Activated CD4-positive, alpha-beta T cell treated with anti-CD3 and anti-CD28 coated beads for 24 hours (primary cell): Measurements from ENCODE around the gene GP9.
"Not testable (repeated sequence)": the region's sequence is repeated elsewhere in the genome, so short reads cannot be mapped to it uniquely, and the experiment has no call there.

ENCODE experiments used
- DNase-seq, 2 donors: peaks; one replicate each; pipeline ENCODE4 v3.0.0-alpha.2; 2020; ENCODE audit warnings: low read depth in 2 of 2

The GP9 gene

DNA sequence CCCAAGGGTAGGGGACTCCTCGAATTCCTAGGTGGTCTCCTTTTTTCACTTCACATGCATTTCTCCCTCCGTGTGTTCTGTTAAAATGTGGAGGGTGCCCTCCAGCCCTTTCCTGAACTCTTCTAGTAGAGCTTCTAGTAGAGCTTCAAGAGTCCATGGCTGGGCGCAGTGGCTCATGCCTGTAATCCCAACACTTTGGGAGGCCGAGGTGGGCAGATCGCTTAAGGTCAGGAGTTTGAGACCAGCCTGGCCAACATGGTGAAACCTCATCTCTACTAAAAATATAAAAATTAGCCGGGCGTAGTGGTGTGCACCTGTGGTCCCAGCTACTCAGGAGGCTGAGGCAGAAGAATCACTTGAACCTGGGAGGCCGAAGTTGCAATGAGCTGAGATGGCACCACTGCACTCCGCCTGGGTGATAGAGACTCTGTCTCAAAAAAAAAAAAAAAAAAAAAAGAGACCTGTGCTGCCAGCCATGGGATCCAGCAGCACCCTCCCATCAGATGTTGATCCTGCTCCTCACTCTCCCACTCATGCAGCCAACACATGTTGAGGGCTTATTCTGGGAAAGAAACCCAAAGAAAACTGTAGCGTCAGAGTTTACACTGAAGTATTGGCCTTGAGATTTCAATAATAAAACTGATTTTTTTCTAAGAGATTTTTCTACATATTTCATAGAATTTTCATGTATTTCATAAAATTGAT lies 50.6 kb downstream of the GP9 start:
- not testable (repeated sequence) for DNase-seq
